NCI-H1694 treated with DMSO at 0.1 percent for 48 hours (cell line): Measurements from ENCODE around the gene GPR137B.

Source experiments
- DNase-seq: peaks from one replicate; lab custom pipeline; 2025; lab: John Stamatoyannopoulos, UW

Gene GPR137B

DNA sequence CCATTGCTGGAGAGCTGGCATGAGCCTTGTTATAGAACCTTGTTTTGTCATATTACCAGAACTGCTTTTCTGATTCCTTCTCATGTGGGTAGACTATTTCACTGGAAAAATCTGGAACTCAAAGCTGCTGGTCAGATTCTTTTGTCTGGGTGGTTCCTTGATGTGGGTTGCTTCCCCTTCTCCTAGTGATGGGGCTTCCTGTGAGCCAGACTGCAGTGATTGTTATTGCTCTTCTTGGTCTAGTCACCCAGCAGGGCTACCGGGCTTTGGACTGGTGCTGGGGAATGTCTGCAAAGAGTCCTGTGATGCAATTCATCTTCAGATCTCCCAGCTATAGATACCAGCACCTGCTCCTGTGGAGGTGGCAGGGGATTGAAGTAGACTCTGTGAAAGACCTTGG lies 59.4 kb downstream of the GPR137B start:
- DNase-seq = no peak

DNA sequence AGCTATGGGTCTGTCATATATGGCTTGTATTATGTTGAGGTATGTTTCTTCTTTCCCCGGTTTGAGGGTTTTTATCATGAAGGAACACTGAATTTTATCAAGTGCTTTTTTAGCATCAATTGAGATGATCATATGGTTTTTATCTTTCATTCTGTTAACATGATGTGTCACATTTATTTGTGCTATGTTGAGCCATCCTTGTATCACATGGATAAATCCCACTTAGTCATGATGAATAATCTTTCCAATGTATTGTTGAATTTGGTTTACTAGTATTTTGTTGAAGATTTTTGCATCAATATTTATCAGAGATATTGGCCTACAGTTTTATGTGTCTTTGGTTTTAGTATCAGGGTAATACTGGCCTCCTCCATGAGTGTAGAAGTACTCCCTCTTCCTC lies 61.7 kb downstream of the GPR137B start:
- no peak for DNase-seq

DNA sequence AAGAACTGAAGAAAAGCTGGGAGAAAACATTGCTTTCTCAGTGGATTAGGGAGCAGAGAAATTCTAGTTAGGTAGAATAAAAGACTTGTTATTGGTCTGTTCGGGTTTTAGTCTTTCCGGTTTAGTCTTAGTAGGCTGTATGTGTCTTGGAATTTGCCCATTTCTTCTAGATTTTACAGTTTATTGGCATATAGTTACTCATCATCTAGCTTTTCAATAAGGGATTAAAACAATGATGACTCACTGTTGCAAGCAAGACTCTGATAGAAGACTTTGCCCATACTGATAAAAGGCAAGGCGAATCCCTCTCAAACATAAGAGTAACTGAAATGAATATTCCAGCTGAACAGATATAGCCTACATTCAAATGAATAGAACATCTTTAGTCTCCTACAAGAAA lies 62.3 kb downstream of the GPR137B start:
- DNase-seq = no peak

DNA sequence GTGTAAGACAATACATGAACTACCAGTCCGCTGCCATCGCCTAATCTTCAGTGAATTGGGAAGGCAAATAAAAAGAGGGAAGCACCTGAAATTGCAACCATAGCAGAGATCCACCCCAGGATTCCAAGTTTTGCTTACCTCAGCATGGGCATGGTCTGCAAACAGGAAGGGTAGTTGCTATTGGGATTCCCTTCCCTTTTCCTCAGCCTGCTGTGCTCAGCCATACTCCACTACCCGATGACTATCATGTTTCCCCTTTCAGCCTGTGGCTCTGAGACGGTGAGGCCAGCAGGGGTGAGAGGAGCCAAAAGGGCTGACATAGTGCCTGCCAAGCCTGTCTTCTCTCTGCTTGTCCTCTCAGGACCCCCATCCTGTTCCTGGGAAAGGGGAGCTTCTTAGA lies 64.2 kb downstream of the GPR137B start:
- no peak for DNase-seq

DNA sequence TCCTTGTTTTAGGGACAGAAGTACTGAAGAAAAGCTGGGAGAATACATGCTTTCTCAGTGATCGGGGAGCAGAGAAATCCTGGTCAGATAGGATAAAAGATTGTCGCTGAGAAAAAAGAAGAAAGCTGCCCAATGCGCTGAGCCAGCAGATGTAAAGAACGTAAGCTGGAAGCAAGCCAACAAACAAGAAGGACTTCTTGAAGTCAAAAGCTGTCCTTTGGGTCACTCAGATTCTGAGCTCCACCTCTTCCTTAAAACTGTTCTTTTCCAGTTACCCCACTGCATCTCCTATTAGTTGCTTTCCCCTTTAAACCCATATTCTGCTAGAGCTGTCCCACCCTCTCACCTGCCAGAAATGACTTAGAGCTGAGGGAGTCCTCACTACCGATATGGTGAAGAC lies 64.8 kb downstream of the GPR137B start:
- DNase-seq = no peak

DNA sequence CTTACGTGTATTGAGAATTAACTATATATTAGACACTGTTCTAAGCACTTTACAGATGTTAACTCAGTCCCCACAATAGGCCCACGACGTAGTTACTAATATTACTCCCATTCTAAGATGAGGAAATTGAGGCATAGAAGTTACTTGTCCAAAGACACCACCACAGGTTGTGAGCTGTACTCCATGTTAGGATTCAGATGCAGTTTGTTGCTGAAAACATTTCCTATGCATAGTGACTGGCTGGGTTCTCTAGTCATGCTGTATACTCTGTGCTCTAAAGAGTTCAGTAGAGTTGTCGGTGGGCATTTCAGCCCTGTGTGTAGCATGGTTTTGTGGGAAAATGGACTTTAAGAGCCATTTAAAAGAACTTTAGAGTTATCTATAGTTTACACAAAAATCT lies 65.2 kb downstream of the GPR137B start:
- no peak for DNase-seq

DNA sequence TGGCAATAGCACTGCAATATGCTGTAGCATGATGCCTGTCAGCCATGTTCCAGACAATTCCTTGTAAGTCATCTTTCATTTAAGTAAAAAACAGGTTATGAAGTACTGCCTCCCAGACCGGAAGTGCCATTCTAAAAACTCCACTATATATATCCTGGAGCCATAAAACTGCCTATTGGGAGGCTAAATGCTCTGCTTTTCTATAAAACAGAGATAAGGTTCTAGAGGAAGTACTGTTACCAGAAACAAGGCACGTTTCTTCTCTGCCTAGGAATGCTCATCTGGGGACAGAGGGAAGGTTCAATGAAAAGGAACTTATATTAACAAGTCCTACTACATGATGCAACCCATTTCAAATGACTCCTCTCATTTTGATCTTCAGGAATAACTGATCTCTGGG lies 66.8 kb downstream of the GPR137B start:
- DNase-seq = no peak

DNA sequence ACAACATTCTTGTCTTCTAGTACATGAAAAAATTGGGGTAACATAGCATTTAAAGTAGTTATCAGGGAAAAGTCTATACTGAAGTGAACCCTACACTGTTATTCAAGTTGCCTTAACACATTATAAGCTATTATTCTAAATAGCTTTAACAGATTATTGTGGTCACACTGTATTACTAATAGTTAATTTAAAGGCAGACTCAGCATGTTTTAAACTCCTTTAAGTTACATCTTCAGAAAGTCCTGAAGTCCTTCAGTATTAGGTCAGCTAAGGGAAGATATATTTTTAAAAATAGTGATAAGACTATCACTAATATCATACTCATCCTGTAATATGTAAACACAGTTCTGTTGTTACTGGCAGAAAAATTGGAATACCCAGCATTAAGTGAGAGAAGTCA lies 67.4 kb downstream of the GPR137B start:
- no peak for DNase-seq

DNA sequence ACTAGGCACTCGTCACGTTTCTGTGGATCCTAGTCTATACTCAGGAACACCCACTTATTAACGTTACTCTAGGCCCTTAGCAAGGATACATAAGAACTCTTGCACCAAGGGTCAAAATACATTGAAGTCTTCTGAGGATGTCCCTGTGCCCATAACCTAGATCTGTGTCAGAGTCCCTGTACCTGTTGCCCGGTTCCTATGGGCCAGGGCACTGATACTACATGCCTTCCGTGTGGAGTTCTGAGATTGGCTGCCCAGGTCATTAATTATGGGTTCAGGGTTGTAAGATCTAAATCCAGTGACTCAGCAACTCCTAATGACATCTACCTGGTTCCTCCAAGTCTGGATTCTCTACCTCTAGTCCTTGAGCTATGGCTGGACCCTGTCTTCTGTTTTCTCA lies 69.5 kb downstream of the GPR137B start:
- no peak for DNase-seq

DNA sequence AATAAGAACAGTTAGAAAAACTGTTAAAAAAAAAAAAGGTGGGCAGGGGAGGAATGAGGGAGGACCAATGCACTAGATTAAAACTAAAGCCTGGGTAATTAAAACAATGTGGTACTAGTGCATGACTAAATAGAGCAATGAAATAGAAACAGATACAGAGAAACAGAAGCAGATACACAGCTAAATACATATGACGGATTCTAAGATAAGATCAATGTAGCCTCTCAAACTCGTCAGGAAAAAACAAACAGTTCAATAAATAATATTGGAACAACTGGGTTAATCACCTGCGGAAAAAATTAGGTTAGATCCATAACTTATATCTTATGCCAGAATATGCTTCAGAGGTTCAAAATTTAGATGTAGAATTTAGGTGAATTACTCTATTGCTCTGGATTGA lies 71.2 kb downstream of the GPR137B start:
- no peak for DNase-seq

DNA sequence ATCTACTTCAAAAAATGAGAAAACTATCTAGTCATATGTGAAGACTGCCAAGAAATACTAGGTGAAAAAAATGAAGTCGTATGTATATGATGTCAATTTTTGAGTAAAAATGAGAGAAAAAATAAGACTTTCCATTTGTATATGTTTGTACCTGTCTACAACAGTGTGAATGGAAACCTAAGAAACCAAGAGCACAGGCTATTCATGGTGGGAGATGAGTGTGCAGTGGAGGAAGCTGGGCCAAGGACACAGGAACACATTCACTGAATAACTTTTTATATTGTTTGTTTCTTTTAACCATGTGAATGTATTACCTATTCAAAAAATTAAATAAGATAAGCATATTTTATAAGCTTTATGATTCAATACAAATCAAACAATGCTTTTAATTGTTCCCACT lies 72.4 kb downstream of the GPR137B start:
- DNase-seq = no peak

DNA sequence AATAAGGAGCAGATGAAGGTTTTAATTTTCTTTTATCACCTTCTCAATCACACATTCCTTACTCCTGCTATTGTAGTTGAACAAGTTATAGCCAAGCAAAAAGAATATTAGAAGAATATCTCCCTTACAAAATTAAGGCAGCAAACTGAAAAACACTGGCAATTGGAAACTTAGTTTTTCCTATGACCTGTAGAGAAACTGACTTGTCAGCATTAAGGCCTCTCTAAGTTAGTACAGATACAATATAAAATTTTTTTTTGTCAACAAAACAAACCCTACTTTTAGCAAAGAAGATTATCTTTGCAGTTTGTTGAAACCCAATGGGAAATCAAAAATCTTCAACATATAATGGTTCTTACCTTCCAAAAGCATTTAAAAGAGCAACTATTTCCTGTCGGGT lies 78.1 kb downstream of the GPR137B start:
- no peak for DNase-seq

DNA sequence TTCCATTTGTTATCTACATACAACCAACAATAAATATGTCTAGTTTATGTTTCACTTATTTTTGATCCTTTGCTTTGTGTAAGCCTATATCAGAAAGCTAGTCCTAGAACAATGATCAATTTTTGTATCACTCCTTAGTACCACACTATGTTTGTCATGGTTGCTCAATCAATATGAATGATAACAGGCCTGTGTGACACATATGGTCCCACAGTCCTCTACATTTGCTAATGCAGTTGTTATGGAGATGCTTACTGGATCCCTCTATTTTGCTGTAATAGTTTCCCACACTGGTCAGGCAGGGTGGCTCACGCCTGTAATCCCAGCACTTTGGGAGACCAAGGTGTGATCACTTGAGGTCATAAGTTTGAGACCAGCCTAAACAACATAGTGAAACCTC lies 80.3 kb downstream of the GPR137B start:
- DNase-seq = no peak

DNA sequence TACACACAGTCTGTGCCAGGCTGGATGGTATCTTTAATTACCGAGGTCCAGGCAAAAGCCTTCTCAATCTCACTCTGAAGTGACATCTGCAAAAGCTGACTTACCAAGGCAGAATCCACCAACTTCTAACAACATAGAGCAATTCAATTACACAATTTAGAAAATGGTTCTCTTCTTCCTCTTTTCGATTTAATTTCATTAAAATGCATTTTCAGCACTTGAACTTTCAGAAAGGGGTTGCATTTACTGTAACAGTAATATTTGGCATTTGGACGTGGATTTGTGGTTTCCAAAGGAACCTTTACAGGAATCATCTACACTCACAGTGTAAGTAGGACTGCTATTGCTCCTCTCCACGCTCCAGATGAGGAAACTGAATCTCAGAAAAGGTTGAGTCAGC lies 86.1 kb downstream of the GPR137B start:
- DNase-seq = no peak

DNA sequence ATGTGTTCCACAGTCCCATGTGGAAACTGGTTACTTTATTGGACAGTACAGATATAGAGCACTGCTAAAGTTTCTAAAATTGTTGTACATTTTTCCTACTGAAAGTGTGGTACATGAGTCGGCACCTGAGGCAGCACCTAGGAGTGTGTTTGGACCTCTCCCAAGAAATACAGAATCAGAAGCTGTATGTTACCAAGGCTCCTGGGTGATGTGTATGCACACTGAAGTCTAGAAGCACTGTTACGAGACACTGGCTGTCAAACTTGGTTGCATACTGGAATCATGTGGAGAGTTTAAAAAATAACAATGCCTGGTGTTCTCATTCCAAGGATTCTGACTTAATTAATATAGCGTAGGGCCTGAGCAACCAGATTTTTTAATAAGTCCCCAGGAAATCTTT lies 92.8 kb downstream of the GPR137B start:
- no peak for DNase-seq

DNA sequence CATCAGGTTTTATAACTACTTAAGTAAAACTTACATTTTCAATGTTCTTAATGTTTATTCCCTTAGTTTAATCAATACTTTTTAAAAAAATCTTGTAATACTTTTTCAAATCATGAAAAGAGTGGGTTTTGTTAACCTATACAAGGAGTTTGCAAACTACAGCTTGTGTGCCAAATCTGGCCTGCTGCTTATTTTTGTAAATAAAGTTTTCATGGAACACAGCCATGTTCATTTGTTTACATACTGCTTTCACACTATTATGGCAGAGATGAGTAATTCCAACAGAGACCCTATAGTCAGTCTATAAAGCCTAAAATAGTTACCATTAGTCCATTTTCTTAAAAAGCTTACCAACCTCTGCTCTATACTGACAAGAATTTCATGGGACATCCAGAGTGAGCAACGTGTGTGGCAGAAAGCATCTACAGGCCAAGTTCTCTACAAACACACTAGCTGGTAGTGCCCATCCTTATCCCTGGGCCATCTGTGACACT lies 96.8 kb downstream of the GPR137B start:
- DNase-seq = no peak

DNA sequence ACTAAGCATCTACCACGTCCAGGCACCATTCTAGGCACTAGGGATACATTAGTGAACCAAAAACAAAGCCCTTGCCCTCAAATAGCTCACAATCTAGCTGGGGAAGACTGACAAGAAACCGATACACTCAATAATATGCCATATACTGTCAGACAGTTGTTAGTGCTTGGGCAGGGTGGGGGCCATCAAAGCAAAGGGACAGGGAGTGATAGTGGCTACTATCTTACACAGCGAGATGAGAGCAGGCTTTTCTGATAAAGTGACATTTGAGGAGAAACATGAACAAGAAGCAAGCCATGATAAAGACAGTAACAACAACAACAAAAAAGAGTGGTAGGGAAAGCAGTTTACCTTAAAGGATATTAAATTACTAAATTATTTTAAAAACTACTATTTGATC lies 98.3 kb downstream of the GPR137B start:
- DNase-seq = no peak

DNA sequence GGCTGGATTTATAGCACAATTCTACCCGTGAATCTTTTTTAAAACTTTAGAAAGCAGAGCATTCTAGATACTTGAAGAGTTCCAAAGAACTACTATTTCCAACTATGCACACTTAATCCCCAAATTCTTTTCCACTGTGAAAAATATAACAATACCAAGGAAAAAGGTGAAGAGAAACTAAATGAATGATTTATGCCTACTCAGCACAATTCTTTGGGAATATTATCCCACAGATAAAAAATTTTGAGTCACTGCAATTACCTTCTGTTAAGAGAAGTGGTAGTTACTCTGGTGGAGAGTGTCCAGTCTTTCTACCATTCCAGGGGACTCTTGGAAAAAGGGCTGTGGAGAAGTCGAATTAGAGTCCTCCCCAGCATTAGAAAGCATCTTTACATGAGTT lies 100.2 kb downstream of the GPR137B start:
- no peak for DNase-seq

DNA sequence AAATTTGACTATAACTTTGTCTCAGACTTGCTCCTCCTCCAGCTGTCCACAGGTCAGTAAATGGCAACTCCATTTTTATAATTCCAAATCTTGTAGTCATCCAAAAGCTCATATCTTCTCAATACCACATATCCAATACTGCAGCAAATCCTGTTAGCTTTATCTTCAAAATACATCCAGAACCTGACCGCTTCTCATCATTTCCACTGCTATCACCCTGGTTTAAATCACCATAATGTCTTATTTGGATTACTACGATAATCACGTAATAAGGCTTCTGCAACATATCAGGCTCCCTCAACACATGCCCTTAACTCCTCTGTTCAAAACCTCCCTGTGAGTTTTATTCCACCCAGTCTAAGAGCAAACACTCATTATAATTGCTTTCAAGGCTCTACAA lies 104.9 kb downstream of the GPR137B start:
- no peak for DNase-seq

DNA sequence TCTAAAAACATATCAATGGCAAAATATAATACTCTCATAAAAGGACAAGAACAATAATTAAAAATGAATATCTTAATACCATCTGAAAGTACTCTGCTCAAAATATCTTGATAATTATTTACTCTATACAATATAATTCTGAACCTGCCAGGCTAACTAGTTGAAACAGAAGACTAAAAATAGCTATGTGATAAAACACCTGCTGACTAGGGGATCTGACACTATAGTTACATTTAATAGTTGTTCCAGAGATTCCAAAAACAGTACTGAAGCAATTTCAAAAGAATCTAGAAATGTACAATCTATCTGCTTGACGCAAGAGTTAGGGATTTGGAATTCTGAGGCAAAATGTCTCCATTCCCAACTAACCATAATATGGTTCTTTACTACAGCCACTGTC lies 109.2 kb downstream of the GPR137B start:
- DNase-seq = no peak

DNA sequence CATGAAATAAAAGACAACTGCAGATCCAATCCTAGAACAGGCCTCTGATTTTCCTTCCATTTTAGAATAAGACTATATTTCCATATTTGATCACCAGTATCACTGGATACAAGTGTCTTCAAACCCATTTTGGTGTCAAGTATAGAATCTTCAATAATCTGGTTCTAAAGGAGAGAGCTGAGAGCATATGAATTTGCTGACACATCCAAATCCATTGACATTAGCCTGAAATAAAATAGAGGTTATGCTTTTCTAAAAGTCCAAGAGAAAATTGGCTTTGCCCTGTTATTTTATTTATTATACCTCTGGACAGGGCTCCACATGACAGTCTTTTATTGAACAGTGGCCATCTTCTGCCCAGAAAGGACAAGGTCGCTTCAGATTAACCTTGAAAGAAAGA lies 110.8 kb downstream of the GPR137B start:
- DNase-seq = no peak

DNA sequence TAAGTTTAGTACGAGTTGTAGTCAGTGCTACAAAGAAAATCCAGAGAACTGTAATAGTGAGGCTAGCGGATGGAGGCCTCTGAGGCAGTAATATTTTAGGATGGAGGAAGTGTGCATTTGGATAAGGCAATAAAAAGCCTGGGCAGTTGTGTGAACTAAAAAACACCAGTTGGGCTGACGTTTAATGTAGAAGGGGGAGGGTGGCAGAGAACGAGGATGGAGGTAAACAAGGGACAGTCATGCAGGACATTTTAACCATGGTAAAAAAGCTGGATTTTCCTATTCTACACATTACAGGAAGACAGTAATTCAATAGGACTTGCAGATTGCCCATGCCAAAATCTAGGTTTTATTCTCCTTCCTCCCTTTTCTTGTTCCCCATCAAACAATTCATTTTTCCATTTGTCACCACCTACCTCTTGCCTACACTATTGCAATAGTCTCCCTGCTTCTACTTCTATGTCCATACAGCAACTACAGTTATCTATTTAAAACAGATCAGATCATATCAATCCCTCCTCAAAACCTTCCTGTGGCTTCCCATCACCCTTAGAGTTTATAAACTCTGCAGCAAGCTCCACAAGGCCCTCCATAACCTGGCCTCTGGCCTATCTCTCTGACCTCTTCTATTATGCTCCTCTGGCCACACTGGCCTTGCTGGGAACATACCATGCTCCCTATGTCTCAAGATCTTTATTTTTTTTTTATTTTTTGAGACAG lies 111.7 kb downstream of the GPR137B start:
- no peak for DNase-seq

DNA sequence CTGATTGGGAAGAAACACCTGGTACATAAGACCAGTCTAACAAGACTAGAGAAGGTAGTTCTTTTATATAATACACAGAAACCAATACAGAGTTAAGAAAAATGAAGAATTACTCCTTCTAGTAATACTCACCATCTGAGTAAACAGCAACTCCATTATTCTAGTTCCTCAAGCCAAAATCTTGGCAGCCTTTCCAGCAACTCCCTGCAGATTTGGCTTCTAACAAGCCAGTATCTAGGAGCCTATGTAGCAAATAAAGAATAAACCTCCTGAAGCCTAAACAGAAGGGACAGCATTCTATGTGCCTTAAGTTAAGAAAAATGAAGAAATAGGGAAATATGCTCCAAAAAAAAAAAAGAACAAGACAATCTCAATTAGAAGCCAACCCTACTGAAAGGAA lies 114.9 kb downstream of the GPR137B start:
- no peak for DNase-seq

DNA sequence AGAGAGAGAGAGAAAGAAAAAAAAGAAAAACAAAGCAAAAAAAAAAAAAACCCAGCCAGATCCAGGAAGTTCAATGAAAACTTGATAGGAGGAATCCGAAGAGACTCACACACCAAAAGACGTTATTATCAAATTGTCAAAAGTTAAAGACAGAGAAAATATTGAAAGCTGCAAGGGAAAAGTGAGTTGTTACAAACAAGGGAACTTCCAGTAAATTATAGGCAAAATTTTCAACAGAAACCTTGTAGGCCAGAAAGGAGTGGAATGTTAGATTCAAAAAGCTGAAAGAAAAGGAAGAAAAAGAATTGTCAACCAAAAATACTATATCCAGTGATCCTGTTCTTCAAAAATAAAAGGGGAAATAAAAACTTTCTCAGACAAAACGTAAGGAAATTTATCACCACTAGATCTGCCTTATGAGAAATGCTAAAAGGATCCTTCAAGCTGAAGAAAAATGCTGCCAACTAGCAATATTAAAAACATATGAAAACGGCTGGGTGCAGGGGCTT lies 115.8 kb downstream of the GPR137B start:
- DNase-seq = no peak
